Mucosa of stomach (tissue), 1 donor: ENCODE data around the gene TRAF6.

Source experiments
- H3K27me3 ChIP-seq: one replicate; pipeline ENCODE4 v1.7.0; 2013; ENCODE audit warnings: mild to moderate bottlenecking, low read length; ENCODE audit not compliant: control insufficient read depth, insufficient read depth
- H3K36me3 ChIP-seq: one replicate; pipeline ENCODE4 v1.7.0; 2013; ENCODE audit warnings: low read length; ENCODE audit not compliant: control insufficient read depth, insufficient read depth
- H3K4me1 ChIP-seq: one replicate; pipeline ENCODE4 v1.7.0; 2013; ENCODE audit warnings: mild to moderate bottlenecking, low read length; ENCODE audit not compliant: control insufficient read depth, insufficient read depth
- H3K4me3 ChIP-seq: one replicate; pipeline ENCODE4 v1.7.0; 2013; ENCODE audit warnings: low read length
- H3K9ac ChIP-seq: one replicate; pipeline ENCODE4 v1.7.0; 2013; ENCODE audit warnings: mild to moderate bottlenecking, low read length, moderate library complexity
- H3K9me3 ChIP-seq: one replicate; pipeline ENCODE4 v1.7.0; 2013; ENCODE audit warnings: mild to moderate bottlenecking, low read length, moderate library complexity; ENCODE audit not compliant: control insufficient read depth
- donor health status: Pancreatic carcinoma.

TRAF6 gene

DNA sequence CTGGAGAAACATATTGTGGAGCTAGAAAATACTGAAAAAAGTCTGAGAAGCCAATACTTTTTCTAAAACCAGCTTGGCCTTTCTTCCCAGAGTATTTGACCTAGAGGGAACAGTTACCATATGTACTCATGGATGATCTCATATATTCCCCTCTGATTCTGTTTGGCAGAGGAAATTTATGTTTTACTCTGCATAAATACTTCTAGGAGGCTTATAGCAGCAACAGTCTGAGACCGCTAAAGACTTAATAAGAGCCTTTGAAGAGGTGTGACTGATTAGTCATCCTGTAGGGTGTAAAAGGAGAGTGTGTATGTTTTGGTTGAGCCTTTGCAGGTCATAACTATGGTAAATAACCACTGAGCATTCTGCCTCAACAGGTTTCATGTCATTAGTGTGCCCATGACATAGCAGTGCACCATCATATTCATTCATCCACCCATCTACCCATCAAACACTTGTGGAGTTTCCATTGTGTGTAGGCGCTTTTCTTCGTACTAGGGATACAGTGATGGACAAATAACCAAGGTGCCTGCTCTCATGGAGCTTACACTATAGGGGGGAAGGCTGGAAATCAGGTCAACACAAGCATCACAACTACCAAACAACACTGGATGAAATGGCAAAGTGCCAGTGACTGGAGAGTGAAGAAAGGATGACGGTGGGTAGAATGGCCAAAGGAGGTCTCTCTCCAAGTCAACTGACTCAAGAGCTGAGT is 44.5 kb downstream of the TRAF6 start:
- H3K9ac ChIP-seq = no peak overlapping the region
- H3K36me3 ChIP-seq = no peaks in the 10 kb centered on the region
- H3K4me1 ChIP-seq = no peaks in the 10 kb centered on the region
- H3K4me3 ChIP-seq = no peak overlapping the region
- no peaks in the 10 kb centered on the region for H3K9me3 ChIP-seq
- H3K27me3 ChIP-seq = no peaks in the 10 kb centered on the region

- H3K4me1 ChIP-seq = no peaks in the 10 kb centered on the region
- H3K36me3 ChIP-seq = no peaks in the 10 kb centered on the region
- no peak overlapping the region for H3K4me3 ChIP-seq
- no peak overlapping the region for H3K9ac ChIP-seq
- no peaks in the 10 kb centered on the region for H3K27me3 ChIP-seq
- no peaks in the 10 kb centered on the region for H3K9me3 ChIP-seq
Measured at GRCh38 chr11:36464720-36465119, 45.4 kb downstream of the TRAF6 start.

- Histone ChIP-seq H3K9ac (no peak overlapping the region), H3K4me1 (no peaks in the 10 kb centered on the region), H3K27me3 (no peaks in the 10 kb centered on the region), H3K36me3 (no peaks in the 10 kb centered on the region), H3K4me3 (no peak overlapping the region), H3K9me3 (no peaks in the 10 kb centered on the region)
Measured at GRCh38 chr11:36463781-36464180, 46.3 kb downstream of the TRAF6 start.

DNA sequence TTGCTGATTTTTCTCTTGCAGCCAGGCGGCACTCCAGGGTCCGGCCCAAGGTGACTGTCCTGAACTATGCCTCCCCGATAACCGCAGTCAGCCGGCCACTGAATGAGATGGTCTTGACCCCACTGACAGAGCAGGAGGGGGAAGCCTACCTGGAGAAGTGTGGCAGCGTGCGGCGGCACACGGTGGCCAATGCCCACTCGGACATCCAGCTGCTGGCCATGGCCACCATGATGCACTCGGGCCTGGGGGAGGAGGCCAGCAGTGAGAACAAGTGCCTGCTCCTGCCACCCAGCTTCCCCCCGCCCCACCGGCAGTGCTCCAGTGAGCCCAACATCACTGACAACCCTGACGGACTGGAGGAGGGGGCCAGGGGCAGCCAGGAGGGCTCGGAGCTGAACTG is 47.8 kb downstream of the TRAF6 start:
- no peaks in the 10 kb centered on the region for H3K4me1 ChIP-seq
- H3K27me3 ChIP-seq = no peaks in the 10 kb centered on the region
- no peak overlapping the region for H3K4me3 ChIP-seq
- H3K9ac ChIP-seq = no peak overlapping the region
- no peaks in the 10 kb centered on the region for H3K9me3 ChIP-seq
- no peaks in the 10 kb centered on the region for H3K36me3 ChIP-seq

DNA sequence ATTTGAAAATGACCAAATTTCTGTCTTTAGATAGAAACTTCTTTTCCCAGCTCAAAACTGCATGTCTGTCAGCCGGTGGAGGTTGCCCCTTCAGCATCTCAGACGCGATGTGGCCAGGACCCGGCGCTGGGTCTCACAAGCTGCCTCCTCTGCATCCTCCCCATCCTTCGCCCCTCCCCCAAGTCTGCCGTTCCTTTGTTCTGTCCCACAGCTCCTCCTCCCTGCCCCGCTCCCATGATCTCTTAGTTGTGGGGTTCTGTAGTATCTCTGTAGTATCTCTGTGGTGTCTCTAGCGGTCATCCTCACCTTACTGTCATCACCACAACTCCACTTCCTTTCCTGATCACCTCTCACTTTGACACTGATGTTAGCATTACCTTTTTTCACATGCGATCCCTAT is 49.9 kb downstream of the TRAF6 start:
- Histone ChIP-seq H3K36me3 (no peaks in the 10 kb centered on the region), H3K9ac (no peak overlapping the region), H3K4me1 (peaks cover 4% of the 10 kb centered on the region), H3K4me3 (no peak overlapping the region), H3K27me3 (no peaks in the 10 kb centered on the region), H3K9me3 (no peaks in the 10 kb centered on the region)

DNA sequence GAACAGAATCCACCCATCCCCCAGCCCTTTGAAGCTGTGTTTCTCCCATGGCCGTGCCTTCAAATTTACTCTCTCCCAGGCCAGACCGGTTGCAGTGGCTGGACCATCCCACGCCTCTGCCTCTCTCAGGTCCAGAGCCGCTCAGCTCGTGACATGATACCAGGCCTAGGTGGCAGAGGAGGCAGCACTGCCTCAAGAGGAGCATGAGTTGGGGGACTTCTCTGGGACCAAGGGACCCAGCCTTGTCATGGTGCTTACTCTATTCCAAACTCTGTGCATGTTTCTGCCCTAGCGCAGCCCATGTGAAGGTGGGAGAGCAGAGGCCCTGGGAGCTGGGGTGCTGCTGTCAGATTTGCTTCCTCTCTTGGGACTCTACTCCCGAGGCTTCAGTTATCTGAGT is 51.0 kb downstream of the TRAF6 start:
- no peaks in the 10 kb centered on the region for H3K36me3 ChIP-seq

GRCh38 chr11:36458129-36458915 is 51.8 kb downstream of the TRAF6 start:
- Histone ChIP-seq H3K9ac (no peak overlapping the region), H3K36me3 (no peaks in the 10 kb centered on the region), H3K4me3 (no peak overlapping the region), H3K27me3 (no peaks in the 10 kb centered on the region), H3K4me1 (peaks cover 5% of the 10 kb centered on the region), H3K9me3 (no peaks in the 10 kb centered on the region)

More for the DNA sequence above, 51.0 kb downstream of the TRAF6 start:
- Histone ChIP-seq H3K9ac (no peak overlapping the region), H3K9me3 (no peaks in the 10 kb centered on the region), H3K27me3 (no peaks in the 10 kb centered on the region), H3K4me3 (no peak overlapping the region), H3K4me1 (peaks cover 4% of the 10 kb centered on the region)

GRCh38 chr11:36456156-36456555 is 53.9 kb downstream of the TRAF6 start:
- Histone ChIP-seq H3K9ac (no peak overlapping the region), H3K4me1 (peaks cover 17% of the 10 kb centered on the region), H3K27me3 (no peaks in the 10 kb centered on the region), H3K9me3 (no peaks in the 10 kb centered on the region), H3K36me3 (no peaks in the 10 kb centered on the region), H3K4me3 (no peak overlapping the region)

GRCh38 chr11:36455658-36456111 is 54.4 kb downstream of the TRAF6 start:
- H3K4me3 ChIP-seq = no peak overlapping the region
- H3K9me3 ChIP-seq = no peaks in the 10 kb centered on the region
- H3K9ac ChIP-seq = no peak overlapping the region
- peaks cover 17% of the 10 kb centered on the region for H3K4me1 ChIP-seq
- H3K27me3 ChIP-seq = no peaks in the 10 kb centered on the region
- no peaks in the 10 kb centered on the region for H3K36me3 ChIP-seq

- Histone ChIP-seq H3K9ac (no peak overlapping the region), H3K4me3 (no peak overlapping the region), H3K36me3 (no peaks in the 10 kb centered on the region), H3K4me1 (peaks cover 17% of the 10 kb centered on the region), H3K9me3 (no peaks in the 10 kb centered on the region), H3K27me3 (no peaks in the 10 kb centered on the region)
Measured at GRCh38 chr11:36454941-36455631, 55.0 kb downstream of the TRAF6 start.

DNA sequence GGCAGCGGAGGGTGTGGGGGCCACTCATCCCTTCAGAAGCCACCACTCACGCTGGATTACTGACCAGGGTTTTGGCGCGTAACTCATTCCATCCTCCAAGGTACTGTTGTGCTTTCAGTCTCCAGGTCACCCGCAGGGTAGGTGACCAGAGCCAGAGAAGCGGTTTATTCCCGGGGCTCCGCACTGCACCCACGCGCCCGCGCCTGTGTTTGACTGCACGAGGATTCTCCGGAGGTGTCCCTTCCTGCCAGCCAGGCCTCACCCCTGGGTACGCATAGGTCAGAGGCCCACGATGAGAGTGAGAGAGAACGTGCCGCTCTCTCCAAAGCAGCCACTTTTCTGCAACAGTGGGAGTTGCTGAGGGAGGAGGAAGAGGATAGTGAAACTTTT is 55.5 kb downstream of the TRAF6 start:
- no peaks in the 10 kb centered on the region for H3K9me3 ChIP-seq
- no peaks in the 10 kb centered on the region for H3K27me3 ChIP-seq
- no peak overlapping the region for H3K9ac ChIP-seq
- no peak overlapping the region for H3K4me3 ChIP-seq
- H3K4me1 ChIP-seq = peaks cover 20% of the 10 kb centered on the region
- no peaks in the 10 kb centered on the region for H3K36me3 ChIP-seq

DNA sequence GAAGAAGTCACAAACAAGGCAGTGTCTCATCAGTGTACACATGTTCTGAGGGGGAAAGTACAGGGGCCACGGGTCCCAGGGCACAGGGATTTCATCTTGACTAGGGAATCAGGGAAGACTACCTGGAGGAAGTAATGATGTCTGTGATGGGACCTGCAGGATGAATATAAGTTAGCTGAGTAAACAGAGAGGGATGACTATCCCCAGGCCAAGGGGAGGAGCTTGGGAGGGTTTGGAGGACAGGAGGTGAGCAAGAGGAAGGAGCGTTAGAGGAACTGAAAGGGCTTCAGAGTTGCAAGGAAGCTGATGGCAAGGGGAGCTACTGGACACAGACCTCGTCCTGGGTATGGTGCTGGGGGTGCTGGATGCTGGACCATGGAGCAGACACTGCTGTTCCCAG is 56.4 kb downstream of the TRAF6 start:
- no peaks in the 10 kb centered on the region for H3K36me3 ChIP-seq
- H3K27me3 ChIP-seq = no peaks in the 10 kb centered on the region
- H3K9ac ChIP-seq = no peak overlapping the region
- no peak overlapping the region for H3K4me3 ChIP-seq
- H3K9me3 ChIP-seq = no peaks in the 10 kb centered on the region
- H3K4me1 ChIP-seq = peaks cover 20% of the 10 kb centered on the region
